Neural progenitor cell (in vitro differentiated cells): Measurements from ENCODE around the gene PSMB7. TPM values are rescaled to one million over a fixed set of nuclear protein-coding genes. Genes with fewer than 3 reads are reported as not detected.

ENCODE experiments used
- DNase-seq: peaks from one replicate; pipeline ENCODE4 v3.0.0-alpha.2; 2016; ENCODE audit warnings: low spot score
- H2AFZ ChIP-seq: fragments of 200-600 bp; sonication (generic); replicated peaks from 2 replicates; pipeline ENCODE4 v1.6.1; 2016; ENCODE audit warnings: antibody characterized with exemption
- H3F3A ChIP-seq: fragments of 200-600 bp; sonication (generic); 2 replicates; pipeline ENCODE4 v1.6.1; 2016; ENCODE audit warnings: antibody characterized with exemption, low read depth
- H3K27ac ChIP-seq: fragments of 200-600 bp; sonication (generic); 2 replicates; pipeline ENCODE4 v1.5.1; 2016; ENCODE audit warnings: mild to moderate bottlenecking
- H3K27me3 ChIP-seq: fragments of 200-600 bp; sonication (generic); 2 replicates; pipeline ENCODE4 v1.6.1; 2016; ENCODE audit warnings: mild to moderate bottlenecking, moderate library complexity
- H3K36me3 ChIP-seq: fragments of 200-600 bp; sonication (generic); 2 replicates; pipeline ENCODE4 v1.5.1; 2016
- H3K4me1 ChIP-seq: fragments of 200-600 bp; sonication (generic); 2 replicates; pipeline ENCODE4 v1.6.1; 2016; ENCODE audit warnings: mixed run types
- H3K4me2 ChIP-seq: fragments of 200-600 bp; sonication (generic); 2 replicates; pipeline ENCODE4 v1.6.1; 2016
- H3K4me3 ChIP-seq: fragments of 200-600 bp; sonication (generic); 2 replicates; pipeline ENCODE4 v1.5.1; 2016
- H3K79me2 ChIP-seq: fragments of 200-600 bp; sonication (generic); 2 replicates; pipeline ENCODE4 v1.6.1; 2016; ENCODE audit warnings: low read depth
- H3K9ac ChIP-seq: fragments of 200-600 bp; sonication (generic); 2 replicates; pipeline ENCODE4 v1.6.1; 2016
- H3K9me3 ChIP-seq: fragments of 200-600 bp; sonication (generic); 2 replicates; pipeline ENCODE4 v1.5.1; 2016; ENCODE audit warnings: low read depth
- H4K20me1 ChIP-seq: fragments of 200-600 bp; sonication (generic); 2 replicates; pipeline ENCODE4 v1.6.1; 2016; ENCODE audit warnings: low read depth
- H3K27ac Mint-ChIP-seq: 3 replicates; pipeline ENCODE4 v1.8.0; 2021; ENCODE audit warnings: mixed read lengths
- H3K27me3 Mint-ChIP-seq: 2 replicates; pipeline ENCODE4 v1.8.0; 2022; ENCODE audit warnings: low read depth, mild to moderate bottlenecking, inconsistent platforms, moderate library complexity, mixed read lengths; ENCODE audit not compliant: insufficient read depth
- H3K36me3 Mint-ChIP-seq: 3 replicates; pipeline ENCODE4 v1.8.0; 2021; ENCODE audit warnings: mixed read lengths
- H3K4me1 Mint-ChIP-seq: 3 replicates; pipeline ENCODE4 v1.8.0; 2021; ENCODE audit warnings: mixed read lengths
- H3K4me3 Mint-ChIP-seq: 3 replicates; pipeline ENCODE4 v1.8.0; 2021; ENCODE audit warnings: mild to moderate bottlenecking, moderate library complexity, mixed read lengths
- H3K9me3 Mint-ChIP-seq: 3 replicates; pipeline ENCODE4 v1.8.0; 2020; ENCODE audit warnings: mixed read lengths
- EZH2 ChIP-seq: fragments of 200-600 bp; sonication (generic); IDR thresholded peaks from 2 replicates; pipeline ENCODE4 v1.6.1; 2017; ENCODE audit warnings: antibody characterized with exemption, mild to moderate bottlenecking, moderate library complexity
- EZH2phosphoT487 ChIP-seq: fragments of 200-600 bp; sonication (generic); IDR thresholded peaks from 2 replicates; pipeline ENCODE4 v1.6.1; 2017; ENCODE audit warnings: antibody characterized with exemption
- total RNA-seq: library from RNA; depleted of rRNA; stranded (reverse); fragments of >200 nt; gene quantifications from 2 replicates; pipeline ENCODE4 v1.2.3, GENCODE V29; 2015; ENCODE audit warnings: low replicate concordance
- TF ChIP-seq, protein P1 (sequence below): fragments of 200-600 bp; sonication (generic); IDR thresholded peaks from 2 replicates; pipeline ENCODE4 v1.5.1; 2017; ENCODE audit warnings: antibody characterized with exemption, mild to moderate bottlenecking

Gene PSMB7
- total RNA-seq, 1 donor from 2014 or later, result 249 TPM

- H3K4me1 Mint-ChIP-seq, result peaks cover 33% of the 10 kb centered on the region
- TF ChIP-seq EZH2phosphoT487, result no peak
- TF ChIP-seq, protein P1, sequence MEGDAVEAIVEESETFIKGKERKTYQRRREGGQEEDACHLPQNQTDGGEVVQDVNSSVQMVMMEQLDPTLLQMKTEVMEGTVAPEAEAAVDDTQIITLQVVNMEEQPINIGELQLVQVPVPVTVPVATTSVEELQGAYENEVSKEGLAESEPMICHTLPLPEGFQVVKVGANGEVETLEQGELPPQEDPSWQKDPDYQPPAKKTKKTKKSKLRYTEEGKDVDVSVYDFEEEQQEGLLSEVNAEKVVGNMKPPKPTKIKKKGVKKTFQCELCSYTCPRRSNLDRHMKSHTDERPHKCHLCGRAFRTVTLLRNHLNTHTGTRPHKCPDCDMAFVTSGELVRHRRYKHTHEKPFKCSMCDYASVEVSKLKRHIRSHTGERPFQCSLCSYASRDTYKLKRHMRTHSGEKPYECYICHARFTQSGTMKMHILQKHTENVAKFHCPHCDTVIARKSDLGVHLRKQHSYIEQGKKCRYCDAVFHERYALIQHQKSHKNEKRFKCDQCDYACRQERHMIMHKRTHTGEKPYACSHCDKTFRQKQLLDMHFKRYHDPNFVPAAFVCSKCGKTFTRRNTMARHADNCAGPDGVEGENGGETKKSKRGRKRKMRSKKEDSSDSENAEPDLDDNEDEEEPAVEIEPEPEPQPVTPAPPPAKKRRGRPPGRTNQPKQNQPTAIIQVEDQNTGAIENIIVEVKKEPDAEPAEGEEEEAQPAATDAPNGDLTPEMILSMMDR, result no peak
- TF ChIP-seq EZH2, result no peak
- H3K27ac ChIP-seq, result peak overlapping the region; percentile 68
- no peak overlapping the region for H3K4me3 Mint-ChIP-seq
- H3K27me3 Mint-ChIP-seq, result peaks cover 5% of the 10 kb centered on the region
- H3K4me2 ChIP-seq, result peak overlapping the region; percentile 51
- peaks cover 6% of the 10 kb centered on the region for H3K36me3 Mint-ChIP-seq
- no peaks in the 10 kb centered on the region for H3K9me3 ChIP-seq
- H3K9ac ChIP-seq, result no peak overlapping the region
- peak; percentile 75 for DNase-seq
- H3K4me3 ChIP-seq, result no peak overlapping the region
- H3K27me3 ChIP-seq, result no peaks in the 10 kb centered on the region
- peaks cover 5% of the 10 kb centered on the region for H3K9me3 Mint-ChIP-seq
- no peaks in the 10 kb centered on the region for H3K79me2 ChIP-seq
- H3K27ac Mint-ChIP-seq, result no peak overlapping the region
- no peaks in the 10 kb centered on the region for H3K36me3 ChIP-seq
- peaks cover 42% of the 10 kb centered on the region for H4K20me1 ChIP-seq
- H3K4me1 ChIP-seq, result peaks cover 21% of the 10 kb centered on the region
- H2AFZ ChIP-seq, result no peak overlapping the region
- peaks cover 15% of the 10 kb centered on the region for H3F3A ChIP-seq
These were observed 72.3 kb downstream of the PSMB7 start for GRCh38 chr9:124342776-124343485.

DNA sequence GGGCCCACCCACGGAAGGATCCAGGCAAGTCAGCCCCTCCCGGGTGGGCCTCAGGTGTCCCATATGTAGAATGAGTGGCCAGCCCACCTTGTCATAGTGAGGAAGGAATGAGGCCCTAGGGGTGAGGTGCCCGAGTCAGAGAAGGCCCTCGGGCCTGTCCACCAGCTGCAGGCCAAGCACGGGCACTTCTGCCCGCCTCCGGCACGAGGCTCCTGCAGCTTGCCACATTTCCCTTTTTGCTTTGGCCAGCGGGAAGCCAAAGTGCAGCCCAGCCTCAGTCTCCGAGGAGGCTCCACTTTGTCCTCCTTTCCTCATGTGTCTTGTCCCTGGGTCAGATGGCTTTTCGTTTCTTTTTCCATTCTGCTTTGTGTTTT is 72.9 kb downstream of the PSMB7 start:
- Histone ChIP-seq H3K79me2 (no peaks in the 10 kb centered on the region), H3K27ac (no peak overlapping the region), H3K4me2 (no peak overlapping the region), H3K36me3 (no peaks in the 10 kb centered on the region), H2AFZ (no peak overlapping the region), H3K27me3 (no peaks in the 10 kb centered on the region), H4K20me1 (peaks cover 42% of the 10 kb centered on the region), H3K4me1 (peaks cover 21% of the 10 kb centered on the region), H3F3A (peaks cover 15% of the 10 kb centered on the region), H3K4me3 (no peak overlapping the region), H3K9me3 (no peaks in the 10 kb centered on the region), H3K9ac (no peak overlapping the region)
- Mint-ChIP-seq H3K9me3 (peaks cover 8% of the 10 kb centered on the region), H3K27me3 (peaks cover 5% of the 10 kb centered on the region), H3K4me1 (peaks cover 33% of the 10 kb centered on the region), H3K36me3 (peaks cover 11% of the 10 kb centered on the region), H3K27ac (no peak overlapping the region), H3K4me3 (no peak overlapping the region)
- TF ChIP-seq, protein P1, result no peak
- no peak for TF ChIP-seq EZH2
- no peak for TF ChIP-seq EZH2phosphoT487
- no peak for DNase-seq

GRCh38 chr9:124341455-124342170 is 73.6 kb downstream of the PSMB7 start:
- H3K9me3 ChIP-seq, result no peaks in the 10 kb centered on the region
- DNase-seq, result no peak
- H3K36me3 Mint-ChIP-seq, result peaks cover 15% of the 10 kb centered on the region
- H3K27me3 ChIP-seq, result no peaks in the 10 kb centered on the region
- no peak overlapping the region for H3K9ac ChIP-seq
- H3F3A ChIP-seq, result peaks cover 15% of the 10 kb centered on the region
- H3K4me2 ChIP-seq, result no peak overlapping the region
- TF ChIP-seq, protein P1, result no peak
- TF ChIP-seq EZH2 (no peak), EZH2phosphoT487 (no peak)
- no peaks in the 10 kb centered on the region for H3K79me2 ChIP-seq
- no peak overlapping the region for H3K4me3 Mint-ChIP-seq
- no peak overlapping the region for H3K4me3 ChIP-seq
- H3K27ac ChIP-seq, result no peak overlapping the region
- H3K4me1 Mint-ChIP-seq, result peaks cover 33% of the 10 kb centered on the region
- H3K4me1 ChIP-seq, result peaks cover 21% of the 10 kb centered on the region
- no peak overlapping the region for H2AFZ ChIP-seq
- no peak overlapping the region for H3K27ac Mint-ChIP-seq
- H4K20me1 ChIP-seq, result peaks cover 42% of the 10 kb centered on the region
- peaks cover 8% of the 10 kb centered on the region for H3K9me3 Mint-ChIP-seq
- H3K27me3 Mint-ChIP-seq, result peaks cover 5% of the 10 kb centered on the region
- no peaks in the 10 kb centered on the region for H3K36me3 ChIP-seq
